GM04503 (cell line): ENCODE results near the gene MR1.

ENCODE experiments used
- DNase-seq: peaks from one replicate; pipeline ENCODE4 v3.0.0-alpha.2; 2012; ENCODE audit warnings: low read depth

The MR1 gene

DNA sequence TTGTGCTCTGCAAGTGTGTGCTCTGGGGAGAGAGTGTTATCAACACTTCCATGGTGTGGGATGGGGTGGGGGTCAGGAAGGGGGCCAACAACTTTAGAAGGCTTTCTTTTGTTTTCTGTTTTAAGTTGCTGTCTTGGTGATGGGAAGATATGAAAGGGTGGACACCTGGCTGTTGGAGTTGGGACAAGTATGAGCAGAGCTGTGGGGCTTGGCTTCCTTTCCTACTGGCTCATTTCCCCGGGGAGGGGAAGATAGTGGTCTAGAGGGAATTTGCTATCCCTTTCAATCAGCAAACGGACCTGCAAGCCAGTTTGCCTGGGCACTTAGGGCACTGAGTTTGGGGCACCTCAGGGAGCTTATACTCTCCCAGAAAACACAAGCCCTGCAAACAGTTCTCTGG, 73.9 kb downstream of the MR1 start:
- no peak for DNase-seq

- DNase-seq, result no peak
These were observed 74.6 kb downstream of the MR1 start for GRCh38 chr1:181108304-181108867.

GRCh38 chr1:181110013-181110412, 76.2 kb downstream of the MR1 start:
- DNase-seq, result no peak
